22Rv1 (cell line): ENCODE data around the gene TMC1.
"Not testable (repeated sequence)": the region's sequence is repeated elsewhere in the genome, so short reads cannot be mapped to it uniquely, and the experiment has no call there.

Experiments
- H3K27ac ChIP-seq: fragments of 450-650 bp; 2 replicates; pipeline ENCODE4 v1.5.1; 2017
- CTCF ChIP-seq: fragments of 450-650 bp; IDR thresholded peaks from 2 replicates; pipeline ENCODE4 v1.5.1; 2017; ENCODE audit warnings: mild to moderate bottlenecking
- ZFX ChIP-seq: fragments of 450-650 bp; IDR thresholded peaks from 2 replicates; pipeline ENCODE4 v1.6.1; 2017; ENCODE audit warnings: antibody characterized with exemption, borderline replicate concordance

The TMC1 gene

GRCh38 chr9:72506615-72507014, 14.8 kb upstream of the TMC1 start:
- H3K27ac ChIP-seq, result no peak overlapping the region
- no peak for TF ChIP-seq ZFX
- no peak for TF ChIP-seq CTCF

- H3K27ac ChIP-seq, result no peak overlapping the region
- TF ChIP-seq CTCF, result no peak
- no peak for TF ChIP-seq ZFX
Observed at GRCh38 chr9:72509053-72509452, 12.4 kb upstream of the TMC1 start.

- no peak overlapping the region for H3K27ac ChIP-seq
- no peak for TF ChIP-seq ZFX
- TF ChIP-seq CTCF, result no peak
Observed at GRCh38 chr9:72509635-72510034, 11.8 kb upstream of the TMC1 start.

GRCh38 chr9:72521011-72521410, 397 bp upstream of the TMC1 start:
- H3K27ac ChIP-seq, result not testable (repeated sequence)

- H3K27ac ChIP-seq, result peak overlapping the region; percentile 33
- TF ChIP-seq CTCF (no peak), ZFX (no peak)
Observed at GRCh38 chr9:72524820-72525540, 3.6 kb downstream of the TMC1 start.

GRCh38 chr9:72526901-72527800, 5.7 kb downstream of the TMC1 start:
- H3K27ac ChIP-seq, result 0 out of 2 replicates have a peak overlapping the region, but pooled peaks have one; percentile 18
- TF ChIP-seq CTCF, result no peak
- TF ChIP-seq ZFX, result no peak

GRCh38 chr9:72527801-72528195, 6.4 kb downstream of the TMC1 start:
- TF ChIP-seq ZFX (no peak), CTCF (no peak)
- H3K27ac ChIP-seq, result 0 out of 2 replicates have a peak overlapping the region, but pooled peaks have one; percentile 18
